ENCODE data around the gene UIMC1. TPM values are rescaled to one million over a fixed set of nuclear protein-coding genes. Genes with fewer than 3 reads are reported as not detected.

The UIMC1 gene
- total RNA-seq, 4 donors from 2014 or later, result 18.2 to 31.0 (median 29.2) TPM

DNA sequence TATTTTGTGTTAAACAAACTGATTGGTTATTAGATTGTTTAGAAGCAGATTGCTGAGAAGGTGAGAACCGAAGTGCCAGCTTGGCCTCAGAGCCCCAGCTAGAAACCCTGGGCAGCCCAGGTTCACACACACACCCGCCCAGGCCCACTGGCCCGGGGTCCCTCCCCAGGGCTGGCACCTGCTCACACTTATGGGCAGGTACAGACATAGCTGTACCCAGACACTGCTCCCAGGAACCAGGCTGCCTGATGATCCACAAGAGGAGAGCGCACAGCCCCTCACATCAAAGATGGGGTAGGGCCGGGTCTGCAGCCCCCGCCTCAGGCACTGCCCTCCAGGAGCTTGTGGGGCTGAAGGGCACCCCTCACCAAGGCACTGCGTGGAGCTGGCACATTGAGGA is 140.6 kb downstream of the UIMC1 start:
- 68 to 72% methylated on average over 7 of the region's 7 CpGs for WGBS, 2 donors
- TF ChIP-seq POLR2A (IDR thresholded peaks at IDR 0.05), result no peak
- TF ChIP-seq, protein P1, sequence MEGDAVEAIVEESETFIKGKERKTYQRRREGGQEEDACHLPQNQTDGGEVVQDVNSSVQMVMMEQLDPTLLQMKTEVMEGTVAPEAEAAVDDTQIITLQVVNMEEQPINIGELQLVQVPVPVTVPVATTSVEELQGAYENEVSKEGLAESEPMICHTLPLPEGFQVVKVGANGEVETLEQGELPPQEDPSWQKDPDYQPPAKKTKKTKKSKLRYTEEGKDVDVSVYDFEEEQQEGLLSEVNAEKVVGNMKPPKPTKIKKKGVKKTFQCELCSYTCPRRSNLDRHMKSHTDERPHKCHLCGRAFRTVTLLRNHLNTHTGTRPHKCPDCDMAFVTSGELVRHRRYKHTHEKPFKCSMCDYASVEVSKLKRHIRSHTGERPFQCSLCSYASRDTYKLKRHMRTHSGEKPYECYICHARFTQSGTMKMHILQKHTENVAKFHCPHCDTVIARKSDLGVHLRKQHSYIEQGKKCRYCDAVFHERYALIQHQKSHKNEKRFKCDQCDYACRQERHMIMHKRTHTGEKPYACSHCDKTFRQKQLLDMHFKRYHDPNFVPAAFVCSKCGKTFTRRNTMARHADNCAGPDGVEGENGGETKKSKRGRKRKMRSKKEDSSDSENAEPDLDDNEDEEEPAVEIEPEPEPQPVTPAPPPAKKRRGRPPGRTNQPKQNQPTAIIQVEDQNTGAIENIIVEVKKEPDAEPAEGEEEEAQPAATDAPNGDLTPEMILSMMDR (IDR thresholded peaks at IDR 0.05), result no peak
- no peak for DNase-seq (ENCODE audit: low spot score in 2 of 2)
- intact Hi-C loops (cut with DNase I; ENCODE audit: low total_unique reads), result no loop called here
- no peak overlapping the region for H3K4me3 ChIP-seq (ENCODE audit: low read depth, poor library complexity, severe bottlenecking)

DNA sequence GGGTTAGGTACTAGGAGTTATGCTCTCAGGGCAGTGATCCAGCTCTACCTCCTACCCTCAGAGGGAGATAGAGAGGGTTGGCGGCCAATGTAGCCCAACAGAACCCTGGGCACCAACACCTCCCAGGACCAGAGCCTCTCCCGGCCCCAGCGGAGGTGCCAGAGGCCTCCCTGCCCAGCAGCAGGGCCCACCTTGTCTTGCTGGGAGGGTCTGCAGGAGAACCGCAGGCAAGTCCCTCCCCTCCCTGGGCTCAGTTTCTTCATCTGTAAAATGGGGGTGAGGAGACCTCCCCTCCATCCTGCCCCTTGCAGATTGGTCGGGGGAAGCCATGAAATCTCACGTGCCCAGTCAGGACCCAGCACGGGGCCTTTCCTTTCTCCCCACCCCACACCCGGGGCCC is 141.8 kb downstream of the UIMC1 start:
- intact Hi-C loops (cut with DNase I; ENCODE audit: low total_unique reads), result no loop called here
- 78 to 83% methylated on average over 8 of the region's 8 CpGs for WGBS, 2 donors

GRCh38 chr5:176863765-176864098 is 142.8 kb downstream of the UIMC1 start:
- 50 to 51% methylated on average over 5 of the region's 5 CpGs for WGBS, 2 donors
- no peak for DNase-seq (ENCODE audit: low spot score in 2 of 2)
- TF ChIP-seq, protein P1 (IDR thresholded peaks at IDR 0.05), result no peak
- TF ChIP-seq POLR2A (IDR thresholded peaks at IDR 0.05), result no peak

More for the DNA sequence above, 141.8 kb downstream of the UIMC1 start:
- no peak for DNase-seq (ENCODE audit: low spot score in 2 of 2)
- TF ChIP-seq, protein P1 (IDR thresholded peaks at IDR 0.05), result no peak
- no peak for TF ChIP-seq POLR2A (IDR thresholded peaks at IDR 0.05)
- no peak overlapping the region for H3K4me3 ChIP-seq (ENCODE audit: low read depth, poor library complexity, severe bottlenecking)

DNA sequence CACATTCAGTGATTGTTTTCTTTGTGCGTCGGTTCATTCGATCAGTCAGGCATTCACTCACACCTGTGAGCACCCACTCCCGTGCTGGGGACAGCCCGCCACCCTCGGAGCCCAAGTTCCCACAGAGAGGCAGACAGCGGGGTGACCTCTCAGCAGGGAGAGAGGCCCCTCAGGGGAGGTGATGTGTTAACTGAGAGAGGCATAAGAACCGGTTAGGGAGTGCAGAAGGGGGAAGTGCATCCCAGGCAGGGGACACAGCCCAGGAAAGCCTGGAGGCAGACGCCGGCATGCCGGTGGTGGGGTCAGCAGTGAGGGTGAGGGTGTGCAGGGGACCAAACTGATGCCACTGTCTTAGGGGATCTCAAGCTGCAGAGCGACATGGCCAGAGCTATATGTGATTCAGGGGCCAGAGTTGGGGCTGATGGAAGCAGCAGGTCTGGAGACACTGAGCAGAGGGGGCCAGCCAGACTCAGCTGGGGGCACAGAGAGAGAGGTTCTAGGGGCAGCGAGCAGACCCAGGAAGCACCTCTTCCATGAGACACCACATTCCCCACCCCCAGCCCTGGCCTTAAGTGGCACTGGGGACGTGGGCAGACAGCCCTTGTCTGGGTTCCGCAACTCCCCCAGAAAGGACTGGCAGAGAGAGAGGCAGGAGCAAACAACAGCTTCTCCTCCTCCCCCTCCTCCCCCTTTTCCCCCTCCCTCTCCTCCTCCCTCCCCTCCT is 143.4 kb downstream of the UIMC1 start:
- no peak for DNase-seq (ENCODE audit: low spot score in 2 of 2)
- intact Hi-C loops (cut with DNase I; ENCODE audit: low total_unique reads), result no loop called here
- H3K4me3 ChIP-seq (ENCODE audit: low read depth, poor library complexity, severe bottlenecking), result no peak overlapping the region
- 19 to 25% methylated on average over 14 to 15 of the region's 15 CpGs for WGBS, 2 donors
- TF ChIP-seq POLR2A (IDR thresholded peaks at IDR 0.05), result no peak
- TF ChIP-seq, protein P1 (IDR thresholded peaks at IDR 0.05), result no peak

More at GRCh38 chr5:176863765-176864098, 142.8 kb downstream of the UIMC1 start:
- no peak overlapping the region for H3K4me3 ChIP-seq (ENCODE audit: low read depth, poor library complexity, severe bottlenecking)
- intact Hi-C loops (cut with DNase I; ENCODE audit: low total_unique reads), result no loop called here

DNA sequence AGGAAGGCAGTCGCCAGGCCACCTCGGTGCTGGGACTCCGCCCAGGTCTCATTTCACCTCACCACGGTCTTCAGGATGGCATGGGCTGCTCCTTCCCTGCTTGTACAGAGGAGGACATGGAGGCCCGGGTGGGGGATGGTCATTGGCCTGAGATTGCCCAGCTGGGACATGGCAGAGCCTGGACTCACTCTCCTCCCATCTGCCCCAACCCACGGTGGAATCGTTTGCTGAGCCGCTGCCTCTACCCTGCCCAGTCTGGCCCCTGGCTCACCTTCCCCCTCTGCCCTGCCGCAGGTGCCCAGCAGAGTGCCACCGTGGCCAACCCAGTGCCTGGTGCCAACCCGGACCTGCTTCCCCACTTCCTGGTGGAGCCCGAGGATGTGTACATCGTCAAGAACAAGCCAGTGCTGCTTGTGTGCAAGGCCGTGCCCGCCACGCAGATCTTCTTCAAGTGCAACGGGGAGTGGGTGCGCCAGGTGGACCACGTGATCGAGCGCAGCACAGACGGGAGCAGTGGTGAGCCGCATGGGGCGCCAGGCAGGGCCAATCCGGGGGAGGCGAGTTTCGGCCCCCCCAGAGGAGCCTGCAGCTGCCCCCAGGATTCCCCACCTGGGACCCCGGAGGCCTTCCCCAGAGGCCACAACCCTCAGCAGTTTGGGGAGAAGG is 144.1 kb downstream of the UIMC1 start:
- TF ChIP-seq, protein P1 (IDR thresholded peaks at IDR 0.05), result no peak
- no peak for TF ChIP-seq POLR2A (IDR thresholded peaks at IDR 0.05)
- DNase-seq (ENCODE audit: low spot score in 2 of 2), result no peak
- no peak overlapping the region for H3K4me3 ChIP-seq (ENCODE audit: low read depth, poor library complexity, severe bottlenecking)
- intact Hi-C loops (cut with DNase I; ENCODE audit: low total_unique reads), result no loop called here
- WGBS, 2 donors, result 46 to 50% methylated on average over 15 to 20 of the region's 28 CpGs

Data from lower leg skin (tissue), 4 donors.